Trophoblast cell (in vitro differentiated cells and primary cell): Measurements from ENCODE around the gene SLC29A3.

Experiments used
- DNase-seq, 2 donors: peaks; one replicate each; pipeline ENCODE4 v3.0.0-alpha.2; 2016
- H2AFZ ChIP-seq: 2 replicates; pipeline ENCODE4 v1.6.1; 2013; ENCODE audit warnings: low read length, moderate library complexity, mild to moderate bottlenecking; ENCODE audit not compliant: insufficient read depth, poor library complexity
- H2AK5ac ChIP-seq: 2 replicates; pipeline ENCODE4 v1.6.1; 2013; ENCODE audit warnings: mild to moderate bottlenecking, low read length
- H2BK120ac ChIP-seq: 2 replicates; pipeline ENCODE4 v1.6.1; 2013; ENCODE audit warnings: low read length, mild to moderate bottlenecking, moderate library complexity; ENCODE audit not compliant: insufficient read depth, poor library complexity
- H2BK12ac ChIP-seq: 2 replicates; pipeline ENCODE4 v1.6.1; 2013; ENCODE audit warnings: mild to moderate bottlenecking, low read length, moderate library complexity
- H2BK5ac ChIP-seq: 2 replicates; pipeline ENCODE4 v1.6.1; 2013; ENCODE audit warnings: low read length, low read depth, moderate library complexity, mild to moderate bottlenecking; ENCODE audit not compliant: poor library complexity
- H3K14ac ChIP-seq: 2 replicates; pipeline ENCODE4 v1.6.1; 2013; ENCODE audit warnings: mild to moderate bottlenecking, low read length
- H3K18ac ChIP-seq: 2 replicates; pipeline ENCODE4 v1.6.1; 2013; ENCODE audit warnings: mild to moderate bottlenecking, low read length
- H3K23ac ChIP-seq: 2 replicates; pipeline ENCODE4 v1.6.1; 2013; ENCODE audit warnings: low read length
- H3K27ac ChIP-seq: 2 replicates; pipeline ENCODE4 v1.5.1; 2013; ENCODE audit warnings: low read depth, mild to moderate bottlenecking, inconsistent platforms, low read length, moderate library complexity
- H3K27me3 ChIP-seq: 2 replicates; pipeline ENCODE4 v1.6.1; 2013; ENCODE audit warnings: inconsistent platforms, mild to moderate bottlenecking, low read length, moderate library complexity; ENCODE audit not compliant: insufficient read depth
- H3K36me3 ChIP-seq, 2 experiments: 1 replicate in 1 of 2; 2 replicates in 1 of 2; pipeline ENCODE4 v1.6.1; 2013; ENCODE audit warnings: low read length in 2 of 2, mild to moderate bottlenecking in 2 of 2, moderate library complexity in 1 of 2; ENCODE audit not compliant: insufficient read depth in 2 of 2, control insufficient read depth in 1 of 2
- H3K4ac ChIP-seq: 2 replicates; pipeline ENCODE4 v1.6.1; 2013; ENCODE audit warnings: low read depth, mild to moderate bottlenecking, low read length, moderate library complexity
- H3K4me1 ChIP-seq, 2 experiments: 1 replicate in 1 of 2; 2 replicates in 1 of 2; pipeline ENCODE4 v1.6.1; 2013; ENCODE audit warnings: low read length in 2 of 2, mild to moderate bottlenecking in 2 of 2, moderate library complexity in 1 of 2; ENCODE audit not compliant: insufficient read depth in 2 of 2, control insufficient read depth in 1 of 2
- H3K4me2 ChIP-seq: 2 replicates; pipeline ENCODE4 v1.6.1; 2013; ENCODE audit warnings: inconsistent platforms, mild to moderate bottlenecking, low read length, moderate library complexity
- H3K4me3 ChIP-seq: 2 replicates; pipeline ENCODE4 v1.5.1; 2013; ENCODE audit warnings: mild to moderate bottlenecking, low read depth, low read length, inconsistent platforms
- H3K79me1 ChIP-seq: one replicate; pipeline ENCODE4 v1.6.1; 2013; ENCODE audit warnings: low read length
- H3K79me2 ChIP-seq: 2 replicates; pipeline ENCODE4 v1.6.1; 2013; ENCODE audit warnings: low read length, mild to moderate bottlenecking; ENCODE audit not compliant: control insufficient read depth, insufficient read depth, poor library complexity
- H3K9ac ChIP-seq: 2 replicates; pipeline ENCODE4 v1.6.1; 2013; ENCODE audit warnings: mild to moderate bottlenecking, low read length
- H3K9me3 ChIP-seq: 2 replicates; pipeline ENCODE4 v1.6.1; 2013; ENCODE audit warnings: low read depth, mild to moderate bottlenecking, control low read depth, inconsistent platforms, low read length; ENCODE audit not compliant: insufficient read depth
- H4K12ac ChIP-seq: 2 replicates; pipeline ENCODE4 v1.6.1; 2013; ENCODE audit warnings: low read depth, mild to moderate bottlenecking, low read length, moderate library complexity
- H4K8ac ChIP-seq: 2 replicates; pipeline ENCODE4 v1.6.1; 2013; ENCODE audit warnings: low read depth, mild to moderate bottlenecking, low read length, moderate library complexity
- H4K91ac ChIP-seq: one replicate; pipeline ENCODE4 v1.6.1; 2013; ENCODE audit warnings: low read depth, mild to moderate bottlenecking, low read length, moderate library complexity
- WGBS: extraction: QIAGEN DNeasy Blood & Tissue Kit; methylation state at CpG from one replicate; pipeline ENCODE4 v1.1.7; 2013; ENCODE audit warnings: missing lambda C conversion rate; ENCODE audit not compliant: insufficient read length, insufficient coverage; ENCODE audit errors: extremely low coverage; 5-methylcytosine and 5-hydroxymethylcytosine counted together

SLC29A3 gene

DNA sequence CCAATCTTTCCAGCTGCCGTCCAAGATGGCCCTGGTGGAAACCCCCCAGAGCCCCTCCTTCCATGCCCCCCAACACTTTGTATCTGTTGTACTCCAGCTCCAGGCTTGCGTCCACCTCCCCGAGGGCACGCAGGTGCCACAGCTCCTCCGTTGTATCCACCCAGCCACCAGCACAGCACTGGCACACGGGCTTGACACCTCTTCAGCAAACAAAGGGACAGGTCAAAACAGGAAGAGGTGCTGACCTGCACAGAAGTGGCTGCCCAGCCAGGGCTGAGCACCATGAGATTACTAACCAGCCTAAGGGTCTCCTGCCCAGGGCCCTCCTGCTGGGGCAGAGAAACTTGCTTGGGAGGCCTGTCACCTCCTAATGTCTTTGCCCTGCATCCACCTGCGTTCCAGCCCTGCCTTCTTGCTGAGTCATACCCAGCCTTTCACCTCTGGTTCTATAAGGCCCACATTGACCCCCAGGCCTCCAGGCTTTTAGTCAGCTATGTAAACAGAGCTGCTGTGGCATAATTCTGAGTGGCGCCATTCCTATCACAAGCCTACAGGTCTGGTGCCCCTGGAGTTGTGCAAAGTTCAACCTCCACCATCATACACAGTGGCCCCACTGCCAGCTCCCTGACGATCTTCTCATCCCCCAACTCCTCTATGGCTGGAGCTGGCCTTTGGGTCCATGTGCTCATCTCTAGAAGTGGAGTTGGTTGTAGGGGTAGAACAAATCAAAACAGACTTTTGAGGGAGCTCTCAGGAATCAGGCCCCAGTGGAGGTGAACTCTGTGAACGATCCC, 20.9 kb downstream of the SLC29A3 start:
- Histone ChIP-seq H3K79me2 (peaks cover 6% of the 10 kb centered on the region), H2BK5ac (peak overlapping the region; percentile 29), H3K14ac (peak overlapping the region; percentile 82), H2BK120ac (peak overlapping the region; percentile 83), H3K27ac (peak overlapping the region; percentile 84), H3K23ac (no peak overlapping the region), H3K4me1 (peaks cover 37 to 43% of the 10 kb centered on the region in 2 experiments), H3K18ac (peak overlapping the region; percentile 73), H3K4me2 (peak overlapping the region; percentile 1), H3K36me3 (no peaks in the 10 kb centered on the region), H3K4me3 (no peak overlapping the region), H3K9ac (no peak overlapping the region), H2AFZ (no peak overlapping the region), H2BK12ac (peak overlapping the region; percentile 82), H3K27me3 (no peaks in the 10 kb centered on the region), H3K79me1 (peaks cover 21% of the 10 kb centered on the region), H3K4ac (peak overlapping the region; percentile 22), H2AK5ac (peak overlapping the region; percentile 63), H4K12ac (no peak overlapping the region), H4K8ac (peak overlapping the region; percentile 21), H4K91ac (peak overlapping the region; percentile 70), H3K9me3 (no peaks in the 10 kb centered on the region)
- DNase-seq, result peak; percentile 99 to 100
- WGBS, result no CpG with 5 or more reads among the region's 10 CpGs

DNA sequence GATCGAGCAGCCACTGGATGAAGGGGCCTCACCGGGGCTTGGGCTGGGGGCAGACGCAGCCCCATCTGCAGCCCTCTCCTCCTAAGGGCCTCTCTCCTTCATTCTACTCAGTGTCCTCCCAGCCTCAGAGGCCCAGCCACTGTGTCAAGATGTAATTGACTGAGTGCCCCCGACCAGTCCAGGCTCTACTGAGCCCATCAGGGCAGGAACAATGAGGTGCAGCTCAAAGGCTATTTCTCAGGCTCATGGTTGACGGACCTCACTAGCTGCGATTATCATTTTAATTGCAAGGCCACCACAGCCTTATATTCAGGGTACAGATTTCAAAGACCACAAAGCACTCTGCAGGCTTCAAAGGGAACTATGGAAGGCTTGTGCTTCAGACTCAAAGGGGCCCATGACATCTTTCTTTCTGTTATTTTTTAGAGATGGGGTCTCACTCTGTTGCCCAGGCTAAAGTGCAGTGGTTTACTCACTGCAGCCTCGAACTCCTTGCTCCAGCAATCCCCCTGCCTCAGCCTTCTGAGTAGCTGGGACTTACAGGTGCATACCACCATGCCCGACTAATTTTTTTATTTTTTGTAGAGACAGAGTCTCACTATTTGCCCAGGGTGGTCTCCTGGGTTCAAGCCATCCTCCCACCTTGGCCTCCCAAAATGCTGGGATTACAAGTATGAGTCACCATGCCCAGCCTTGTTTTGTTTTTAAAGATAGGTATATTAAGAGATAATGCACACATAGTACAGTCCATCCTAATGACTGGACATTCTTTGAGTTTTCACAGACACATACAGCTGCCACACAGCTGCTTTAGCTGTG, 23.7 kb downstream of the SLC29A3 start:
- Histone ChIP-seq H3K23ac (no peak overlapping the region), H3K36me3 (no peaks in the 10 kb centered on the region), H3K4me3 (no peak overlapping the region), H4K91ac (no peak overlapping the region), H3K79me1 (peaks cover 23% of the 10 kb centered on the region), H2BK5ac (no peak overlapping the region), H2BK120ac (no peak overlapping the region), H3K9ac (no peak overlapping the region), H3K4ac (no peak overlapping the region), H3K4me1 (peaks cover 50 to 53% of the 10 kb centered on the region in 2 experiments), H4K8ac (no peak overlapping the region), H3K18ac (no peak overlapping the region), H3K27ac (no peak overlapping the region), H2AK5ac (no peak overlapping the region), H4K12ac (no peak overlapping the region), H3K9me3 (peaks cover 2% of the 10 kb centered on the region), H2AFZ (no peak overlapping the region), H3K27me3 (no peaks in the 10 kb centered on the region), H3K4me2 (no peak overlapping the region), H2BK12ac (no peak overlapping the region), H3K14ac (no peak overlapping the region), H3K79me2 (peaks cover 6% of the 10 kb centered on the region)
- WGBS, result no CpG with 5 or more reads among the region's 8 CpGs
- DNase-seq, result no peak

DNA sequence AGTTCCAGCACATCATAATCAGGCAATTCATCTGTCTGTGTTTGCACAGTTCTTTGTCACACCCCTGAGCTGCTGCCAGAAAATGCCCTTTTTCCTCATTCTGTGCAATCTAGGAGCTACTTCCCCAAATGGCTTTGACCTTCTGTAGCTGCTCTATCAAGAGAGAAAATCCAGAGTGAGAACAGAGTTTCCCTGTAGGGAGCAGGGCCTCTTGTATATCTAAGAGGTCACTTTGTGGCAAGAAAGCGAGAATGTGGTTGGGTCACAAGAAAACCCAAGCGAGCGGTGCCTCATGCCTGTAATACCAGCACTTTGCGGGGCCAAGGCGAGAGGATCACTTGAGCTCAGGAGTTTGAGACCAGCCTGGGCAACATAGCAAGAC, 24.3 kb downstream of the SLC29A3 start:
- Histone ChIP-seq H3K27ac (no peak overlapping the region), H3K79me1 (peaks cover 23% of the 10 kb centered on the region), H3K4ac (no peak overlapping the region), H4K12ac (no peak overlapping the region), H3K9ac (no peak overlapping the region), H3K14ac (no peak overlapping the region), H3K4me2 (no peak overlapping the region), H3K36me3 (no peaks in the 10 kb centered on the region), H4K8ac (no peak overlapping the region), H3K4me1 (peaks cover 52 to 56% of the 10 kb centered on the region in 2 experiments), H4K91ac (no peak overlapping the region), H3K23ac (no peak overlapping the region), H3K18ac (no peak overlapping the region), H3K9me3 (peaks cover 2% of the 10 kb centered on the region), H2AFZ (no peak overlapping the region), H2AK5ac (no peak overlapping the region), H2BK12ac (no peak overlapping the region), H3K4me3 (no peak overlapping the region), H3K27me3 (no peaks in the 10 kb centered on the region), H3K79me2 (peaks cover 6% of the 10 kb centered on the region), H2BK120ac (no peak overlapping the region), H2BK5ac (no peak overlapping the region)
- no CpG with 5 or more reads among the region's 5 CpGs for WGBS
- DNase-seq, result peak; percentile 89 to 92

DNA sequence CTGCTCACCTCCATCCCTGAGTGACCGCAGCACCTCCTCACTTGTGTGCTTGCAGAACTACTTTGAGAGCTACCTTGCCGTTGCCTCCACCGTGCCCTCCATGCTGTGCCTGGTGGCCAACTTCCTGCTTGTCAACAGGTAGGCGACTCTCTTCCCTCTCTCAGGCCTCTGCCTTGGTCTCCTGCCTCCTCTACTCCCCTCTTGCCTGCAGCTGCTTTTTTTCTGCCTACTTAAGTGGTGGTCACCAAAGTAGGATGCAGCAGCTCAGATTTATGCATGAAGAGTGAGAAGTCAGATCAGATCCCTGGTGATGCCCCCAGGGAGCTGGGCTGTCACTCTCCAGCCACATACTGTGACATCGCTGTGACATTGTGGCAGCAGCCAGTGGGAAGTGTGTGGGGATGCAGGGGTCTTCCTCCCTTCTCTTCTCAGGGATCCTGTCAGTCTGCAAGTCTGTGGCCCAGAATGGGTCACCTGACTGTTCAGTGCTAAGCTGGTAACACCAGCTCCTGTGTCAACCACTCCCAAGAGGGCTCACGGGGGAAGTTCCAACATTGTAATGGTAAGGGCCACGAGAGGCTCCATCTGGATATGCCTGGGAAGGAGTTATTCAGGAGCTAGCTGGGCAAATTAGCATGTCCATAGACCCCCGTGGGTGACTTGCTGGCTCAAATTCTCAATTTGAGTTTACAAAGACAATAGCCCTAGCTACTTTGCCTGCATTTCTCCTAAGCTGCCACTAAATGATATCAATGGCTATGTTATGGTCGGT, 25.3 kb downstream of the SLC29A3 start:
- H3K27me3 ChIP-seq, result no peaks in the 10 kb centered on the region
- peaks cover 51 to 55% of the 10 kb centered on the region in 2 experiments for H3K4me1 ChIP-seq
- peak overlapping the region; percentile 44 for H3K18ac ChIP-seq
- H3K4me2 ChIP-seq, result no peak overlapping the region
- H3K4me3 ChIP-seq, result no peak overlapping the region
- H3K27ac ChIP-seq, result no peak overlapping the region
- H2BK12ac ChIP-seq, result peak overlapping the region; percentile 51
- no peak overlapping the region for H3K4ac ChIP-seq
- no peaks in the 10 kb centered on the region for H3K36me3 ChIP-seq
- H2AK5ac ChIP-seq, result peak overlapping the region; percentile 37
- H2BK120ac ChIP-seq, result peak overlapping the region; percentile 18
- no peak overlapping the region for H2BK5ac ChIP-seq
- H3K23ac ChIP-seq, result no peak overlapping the region
- peaks cover 21% of the 10 kb centered on the region for H3K79me1 ChIP-seq
- H3K9ac ChIP-seq, result no peak overlapping the region
- H4K12ac ChIP-seq, result no peak overlapping the region
- H4K91ac ChIP-seq, result peak overlapping the region; percentile 48
- H3K14ac ChIP-seq, result peak overlapping the region; percentile 58
- no peak for DNase-seq
- peak overlapping the region; percentile 21 for H4K8ac ChIP-seq
- no CpG with 5 or more reads among the region's 9 CpGs for WGBS
- H3K79me2 ChIP-seq, result peaks cover 5% of the 10 kb centered on the region
- H2AFZ ChIP-seq, result no peak overlapping the region
- peaks cover 2% of the 10 kb centered on the region for H3K9me3 ChIP-seq
